ENCODE results near the gene MINDY3. TPM values are rescaled to one million over a fixed set of nuclear protein-coding genes. Genes with fewer than 3 reads are reported as not detected.

Gene MINDY3
- total RNA-seq, 1 donor from 2014 or later = 20.2 TPM

- intact Hi-C loops (cut with micrococcal nuclease) = no loop called here
Observed at GRCh38 chr10:15809450-15809849, 50.9 kb downstream of the MINDY3 start.

- intact Hi-C loops (cut with micrococcal nuclease) = no loop called here
Observed at GRCh38 chr10:15808204-15808797, 52.0 kb downstream of the MINDY3 start.

GRCh38 chr10:15805395-15806058, 54.8 kb downstream of the MINDY3 start:
- intact Hi-C loops (cut with micrococcal nuclease) = no loop called here

DNA sequence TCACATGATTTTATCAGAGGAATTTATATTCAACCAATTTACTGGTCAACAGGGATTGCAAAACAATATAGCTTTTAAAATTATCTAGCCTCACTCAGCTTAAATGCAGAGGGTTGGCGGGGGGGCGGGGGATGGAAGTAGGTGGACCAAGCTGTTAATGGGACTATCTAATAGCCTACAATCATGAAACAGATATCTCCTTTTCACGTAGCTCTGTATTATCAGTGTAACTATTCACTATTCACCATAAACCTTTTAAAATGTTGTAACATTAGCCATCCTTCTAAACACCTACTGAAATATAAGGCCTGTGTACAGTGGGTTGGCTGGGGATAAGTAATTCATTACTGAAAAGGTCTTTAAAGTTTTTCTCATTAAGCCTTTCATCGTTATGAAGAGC, 56.2 kb downstream of the MINDY3 start:
- intact Hi-C loops (cut with micrococcal nuclease) = no loop called here

DNA sequence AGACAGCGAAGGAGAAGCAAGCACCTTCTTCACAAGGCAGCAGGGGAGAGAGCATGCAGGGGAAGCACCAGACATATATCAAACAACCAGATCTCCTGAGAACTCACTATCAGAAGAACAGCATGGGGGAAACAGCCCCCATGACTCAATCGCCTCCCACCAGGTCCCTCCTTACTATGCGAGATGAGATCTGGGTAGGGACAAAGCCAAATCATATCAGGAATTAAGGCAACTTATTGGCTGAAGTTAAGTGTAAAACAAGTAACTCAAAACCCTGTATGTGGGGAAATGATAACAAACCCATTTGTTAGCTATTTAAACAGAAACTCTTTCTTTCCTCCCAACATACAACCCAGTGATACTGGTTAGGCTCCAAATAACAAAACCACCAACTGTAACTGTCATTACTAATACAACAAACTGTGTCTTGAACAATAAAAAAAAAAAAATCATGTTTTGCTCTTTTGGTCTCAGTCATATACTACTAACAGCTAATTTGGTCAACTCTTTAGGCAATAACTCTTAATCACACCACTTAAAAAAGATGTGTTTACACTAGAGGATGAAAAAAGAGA, 57.8 kb downstream of the MINDY3 start:
- intact Hi-C loops (cut with micrococcal nuclease) = no loop called here

DNA sequence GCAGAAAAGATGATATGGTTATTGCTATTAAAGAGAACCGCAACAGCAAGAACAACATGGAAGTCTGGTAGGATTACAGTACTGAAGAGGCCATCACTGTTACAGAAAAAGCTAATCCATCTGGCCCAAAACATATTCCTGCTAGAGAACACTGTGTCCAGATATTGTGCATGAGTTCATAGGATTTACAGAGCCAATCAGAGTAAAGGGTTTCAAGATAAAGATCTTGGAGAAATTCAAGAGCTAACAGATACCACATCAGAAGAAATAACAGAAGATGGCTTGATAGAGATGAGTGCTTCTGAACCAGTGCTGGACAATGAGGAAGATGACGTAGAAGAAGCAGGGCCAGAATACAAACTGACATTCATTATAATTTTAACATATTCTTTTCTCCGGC, 58.7 kb downstream of the MINDY3 start:
- intact Hi-C loops (cut with micrococcal nuclease) = no loop called here

- intact Hi-C loops (cut with micrococcal nuclease) = no loop called here
Observed at GRCh38 chr10:15801147-15801546, 59.2 kb downstream of the MINDY3 start.

GRCh38 chr10:15797346-15797745, 63.0 kb downstream of the MINDY3 start:
- intact Hi-C loops (cut with micrococcal nuclease) = no loop called here

DNA sequence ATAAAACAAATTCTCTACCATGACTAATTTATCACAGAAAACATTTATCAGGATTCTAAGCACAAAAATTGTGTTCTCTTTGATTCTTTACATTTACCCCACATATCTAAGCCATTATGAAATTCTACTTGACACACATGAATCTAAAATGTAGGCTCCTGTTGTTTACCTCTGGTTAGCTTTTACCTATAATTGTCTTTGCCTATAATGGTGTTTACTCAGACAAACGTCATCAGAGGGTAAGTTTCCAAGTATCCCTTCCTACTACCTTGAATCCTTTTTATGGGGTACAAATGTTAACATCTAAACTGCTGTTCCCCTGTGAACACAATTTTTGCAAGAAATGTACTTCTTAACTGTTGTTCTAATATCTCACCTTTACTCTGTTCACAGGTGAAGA, 63.5 kb downstream of the MINDY3 start:
- intact Hi-C loops (cut with micrococcal nuclease) = no loop called here

- intact Hi-C loops (cut with micrococcal nuclease) = no loop called here
Observed at GRCh38 chr10:15796098-15796759, 64.1 kb downstream of the MINDY3 start.

- intact Hi-C loops (cut with micrococcal nuclease) = no loop called here
Observed at GRCh38 chr10:15795036-15795792, 65.1 kb downstream of the MINDY3 start.

- intact Hi-C loops (cut with micrococcal nuclease) = no loop called here
Observed at GRCh38 chr10:15794569-15794968, 65.7 kb downstream of the MINDY3 start.

GRCh38 chr10:15793664-15794063, 66.6 kb downstream of the MINDY3 start:
- intact Hi-C loops (cut with micrococcal nuclease) = no loop called here

DNA sequence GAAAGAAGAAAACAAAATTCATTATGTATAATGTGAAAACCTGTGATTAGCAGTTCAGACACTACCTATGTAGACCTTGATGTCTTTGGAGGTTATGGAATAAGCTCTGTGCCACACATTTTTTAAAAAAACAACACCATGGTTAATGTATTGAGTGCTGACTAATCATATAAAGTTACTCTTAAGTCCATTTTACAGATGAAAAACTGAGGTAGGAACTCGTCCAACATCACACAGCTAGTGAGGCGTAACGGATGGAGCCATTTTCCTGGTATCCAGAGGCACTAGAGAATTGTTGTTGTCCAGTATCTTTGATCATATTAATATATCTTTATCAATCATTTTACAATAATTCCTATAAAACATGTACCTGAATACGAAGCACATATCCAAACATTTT, 67.5 kb downstream of the MINDY3 start:
- intact Hi-C loops (cut with micrococcal nuclease) = no loop called here

GRCh38 chr10:15791816-15792524, 68.3 kb downstream of the MINDY3 start:
- intact Hi-C loops (cut with micrococcal nuclease) = no loop called here

DNA sequence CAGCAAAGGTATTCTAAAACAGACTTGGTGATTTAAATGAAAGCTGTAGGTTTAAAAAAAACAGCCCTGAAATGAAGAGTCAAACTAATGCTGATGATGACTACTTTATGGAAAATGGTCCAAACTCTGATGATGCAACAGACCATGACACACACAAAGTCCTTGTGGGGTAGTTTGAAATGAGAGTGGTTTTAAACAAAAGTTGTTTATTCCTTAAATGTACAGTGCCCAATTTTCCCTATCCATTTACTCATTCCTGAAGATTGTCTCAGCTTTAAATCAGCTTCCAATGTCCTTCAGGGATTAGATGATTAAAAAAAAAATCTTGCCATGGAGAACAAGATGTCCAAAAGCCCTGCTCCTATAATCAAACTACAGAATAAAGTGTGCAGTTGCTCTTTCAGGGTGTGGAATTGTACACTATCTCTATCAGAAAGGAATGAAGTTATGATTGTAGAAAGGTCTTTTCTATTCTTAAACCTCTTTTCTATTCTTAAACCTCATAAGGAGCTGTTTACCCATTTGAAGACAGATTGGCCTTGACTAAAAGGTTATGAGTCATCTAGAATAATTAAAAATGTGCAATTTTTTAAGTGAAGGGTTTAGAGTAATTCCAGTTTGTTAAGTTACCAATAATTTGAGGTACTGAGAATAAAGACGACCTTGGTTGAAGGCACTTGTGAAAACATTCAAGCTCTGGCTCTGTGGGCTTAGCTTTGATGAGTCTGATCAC, 70.3 kb downstream of the MINDY3 start:
- intact Hi-C loops (cut with micrococcal nuclease) = no loop called here

DNA sequence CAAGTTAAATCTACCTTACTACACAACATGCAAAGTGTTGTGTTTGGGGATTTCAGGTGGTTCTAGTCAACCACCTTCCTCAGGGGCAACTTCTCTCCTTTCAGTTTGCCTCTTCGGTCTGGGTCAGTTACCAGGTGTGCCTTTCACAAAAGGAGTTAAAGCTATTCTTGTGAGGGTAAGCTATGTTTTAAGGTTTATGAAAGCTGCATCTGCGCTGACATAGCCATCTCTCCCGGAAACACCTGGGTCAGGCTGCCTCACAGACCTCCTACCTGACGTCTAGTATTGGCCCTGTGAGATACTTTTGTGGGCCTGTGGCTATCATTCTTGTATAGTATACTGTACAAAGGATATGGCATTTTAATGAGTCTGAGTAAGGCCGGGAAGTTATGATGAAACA, 72.9 kb downstream of the MINDY3 start:
- intact Hi-C loops (cut with micrococcal nuclease) = no loop called here

DNA sequence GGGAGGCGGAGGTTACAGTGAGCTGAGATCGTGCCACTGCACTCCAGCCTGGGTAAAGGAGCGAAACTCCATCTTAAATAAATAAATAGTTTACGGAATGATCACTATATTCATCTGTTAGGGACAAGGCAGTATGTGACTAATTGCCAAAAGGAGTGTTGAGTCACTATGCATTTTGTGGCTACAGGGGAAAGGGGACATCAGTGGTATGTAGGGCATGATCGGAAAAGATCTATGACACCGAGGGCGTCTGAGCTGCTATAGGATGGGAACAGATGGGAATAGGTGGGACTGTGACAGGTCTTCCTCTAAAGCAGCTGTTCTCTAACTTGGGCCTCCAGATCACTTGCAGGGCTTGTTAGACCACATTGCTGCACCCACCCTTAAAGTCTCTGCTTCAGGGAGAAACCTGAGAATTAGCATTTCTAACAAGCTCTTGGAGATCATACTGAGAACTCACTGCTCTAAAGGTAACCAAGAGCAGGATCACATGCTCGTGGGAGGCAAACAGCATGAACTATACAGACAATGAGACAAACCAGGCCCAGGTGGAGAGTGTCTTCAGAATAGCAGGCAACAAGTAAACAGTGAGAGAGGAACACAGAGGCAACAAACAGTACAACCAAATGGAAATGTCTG, 75.5 kb downstream of the MINDY3 start:
- intact Hi-C loops (cut with micrococcal nuclease) = no loop called here

GRCh38 chr10:15783941-15784636, 76.2 kb downstream of the MINDY3 start:
- intact Hi-C loops (cut with micrococcal nuclease) = no loop called here
